ENCODE results near the gene RSAD1. TPM values are rescaled to one million over a fixed set of nuclear protein-coding genes. Genes with fewer than 3 reads are reported as not detected.

The RSAD1 gene
- total RNA-seq, 4 donors from 2014 or later: 10.7 to 26.3 (median 21.3) TPM

DNA sequence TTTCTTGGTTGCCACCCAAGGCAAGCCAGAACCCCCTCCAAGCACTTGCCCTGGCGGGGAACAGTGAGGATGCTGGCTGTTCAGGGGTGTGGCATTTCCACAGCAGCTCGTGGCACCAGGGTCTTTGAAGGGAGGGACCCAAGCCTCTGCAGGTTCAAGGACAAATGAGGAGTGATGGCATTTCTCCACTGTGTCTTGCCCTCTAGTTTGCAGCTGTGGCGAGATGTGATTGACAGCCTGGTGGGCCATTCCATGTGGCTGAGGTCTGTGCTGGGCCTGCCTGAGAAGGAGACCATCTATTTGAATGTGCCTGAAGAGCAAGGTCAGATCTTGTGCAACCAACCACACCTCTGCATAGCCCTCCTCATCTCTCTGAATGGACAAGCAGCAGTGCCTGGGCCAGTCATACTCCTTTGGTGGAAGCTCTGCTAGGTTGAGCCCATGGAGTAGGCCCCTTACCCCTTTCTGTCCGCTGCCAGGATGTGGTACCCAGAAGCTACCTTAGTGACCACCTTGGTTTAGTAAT is 49.4 kb downstream of the RSAD1 start:
- Histone ChIP-seq H3K4me1 (peaks cover 0 to 12% (median 0%) of the 10 kb centered on the region in 3 donors), H3K36me3 (no peaks in the 10 kb centered on the region), H3K27me3 (peaks cover 52% of the 10 kb centered on the region), H3K9me3 (no peaks in the 10 kb centered on the region), H3K4me3 (no peak overlapping the region), H3K27ac (no peak overlapping the region)
- no peak for ATAC-seq
- TF ChIP-seq POLR2AphosphoS5 (IDR thresholded peaks at IDR 0.05): no peak
- no peak for TF ChIP-seq POLR2A (IDR thresholded peaks at IDR 0.05)
- TF ChIP-seq EP300 (IDR thresholded peaks at IDR 0.05): no peak
- no peak for TF ChIP-seq CTCF (IDR thresholded peaks at IDR 0.05)
- no CpG with 5 or more reads among the region's 4 CpGs for WGBS, 2 donors (ENCODE audit: low coverage in 1 of 2)

DNA sequence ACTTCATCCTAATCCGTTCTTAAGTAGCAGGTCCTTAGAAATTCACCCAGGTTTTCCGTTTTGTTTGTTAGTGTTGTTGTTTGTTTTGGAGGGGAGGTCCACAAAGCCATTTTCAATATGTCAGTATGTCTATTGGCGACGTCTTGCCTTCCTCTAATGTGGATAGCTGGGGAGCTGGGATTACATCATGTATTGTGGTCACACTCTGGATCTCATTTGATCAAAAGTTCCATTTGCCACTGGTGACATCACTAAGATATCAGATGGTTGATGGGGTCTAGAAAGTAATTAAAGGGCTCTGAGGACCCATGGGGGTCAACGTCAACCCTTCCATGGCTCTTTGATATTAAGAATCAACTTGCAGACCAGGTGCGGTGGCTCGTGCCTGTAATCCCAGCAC is 51.2 kb downstream of the RSAD1 start:
- H3K4me1 ChIP-seq: peaks cover 0 to 28% (median 9%) of the 10 kb centered on the region in 3 donors
- H3K27ac ChIP-seq: no peak overlapping the region
- no peaks in the 10 kb centered on the region for H3K9me3 ChIP-seq
- H3K36me3 ChIP-seq: no peaks in the 10 kb centered on the region
- ATAC-seq: no peak
- peaks cover 69% of the 10 kb centered on the region for H3K27me3 ChIP-seq
- WGBS, 2 donors (ENCODE audit: low coverage in 1 of 2): 80 to 85% methylated on average over 7 of the region's 7 CpGs
- TF ChIP-seq POLR2AphosphoS5 (IDR thresholded peaks at IDR 0.05): no peak
- TF ChIP-seq POLR2A (IDR thresholded peaks at IDR 0.05): no peak
- TF ChIP-seq EP300 (IDR thresholded peaks at IDR 0.05): no peak
- TF ChIP-seq CTCF (IDR thresholded peaks at IDR 0.05): no peak
- no peak overlapping the region for H3K4me3 ChIP-seq

- Histone ChIP-seq H3K4me1 (peaks cover 0 to 28% (median 9%) of the 10 kb centered on the region in 3 donors), H3K9me3 (no peaks in the 10 kb centered on the region), H3K27me3 (peaks cover 70% of the 10 kb centered on the region), H3K27ac (no peak overlapping the region), H3K36me3 (no peaks in the 10 kb centered on the region), H3K4me3 (no peak overlapping the region)
- ATAC-seq: no peak
- 44 to 64% methylated on average over 4 to 5 of the region's 6 CpGs for WGBS, 2 donors (ENCODE audit: low coverage in 1 of 2)
- TF ChIP-seq CTCF (IDR thresholded peaks at IDR 0.05) (no peak), POLR2A (IDR thresholded peaks at IDR 0.05) (no peak), EP300 (IDR thresholded peaks at IDR 0.05) (no peak), POLR2AphosphoS5 (IDR thresholded peaks at IDR 0.05) (no peak)
Observed at GRCh38 chr17:50531428-50532025, 52.9 kb downstream of the RSAD1 start.

DNA sequence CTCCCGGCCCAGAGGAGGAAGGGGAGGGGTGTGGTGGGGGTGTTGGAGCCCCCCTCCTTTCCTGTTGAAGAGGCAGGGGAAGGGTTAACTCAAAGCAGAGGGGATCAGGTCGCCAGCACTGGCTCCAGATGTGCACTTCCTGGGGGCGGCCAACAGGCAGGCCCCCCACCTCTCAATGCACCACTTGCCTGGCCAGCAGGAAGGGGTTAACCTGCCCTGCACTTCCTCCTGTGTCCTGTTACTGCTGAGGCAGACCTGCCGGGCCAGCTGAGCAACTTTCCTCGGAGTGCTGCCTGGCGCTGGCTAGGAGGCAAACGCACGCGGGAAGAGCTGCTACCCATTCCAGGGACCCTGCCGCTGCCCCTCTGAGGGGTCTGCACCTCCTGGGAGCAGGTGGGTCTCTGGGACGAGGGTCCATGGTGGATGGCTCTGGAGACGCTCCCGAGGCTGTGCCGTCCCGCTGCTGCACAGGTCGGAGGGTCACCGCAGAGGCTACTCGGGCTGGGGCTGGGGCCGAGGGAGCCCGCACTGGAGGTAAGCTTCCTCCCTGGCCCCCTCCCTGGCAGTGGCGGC is 53.9 kb downstream of the RSAD1 start, which contains the start of gene EPN3:
Gene EPN3, plus strand, starts transcription at position 284 of the 573 bp plus-strand sequence. CDS start 3,822 bp downstream, outside the sequence.
- 17% methylated on average over 2 of the region's 21 CpGs; no CpG with 5 or more reads in 1 of the 2 donors for WGBS, 2 donors (ENCODE audit: low coverage in 1 of 2)
- no peaks in the 10 kb centered on the region for H3K36me3 ChIP-seq
- no peak within 1 kb of the TSS for H3K27ac ChIP-seq
- TF ChIP-seq POLR2AphosphoS5 (IDR thresholded peaks at IDR 0.05) (no peak), EP300 (IDR thresholded peaks at IDR 0.05) (no peak)
- H3K27me3 ChIP-seq: peaks cover 70% of the 10 kb centered on the region
- H3K4me1 ChIP-seq: peaks cover 0 to 28% (median 9%) of the 10 kb centered on the region in 3 donors
- no peaks in the 10 kb centered on the region for H3K9me3 ChIP-seq
- no peak for ATAC-seq
- peak within 1 kb of the TSS in 1 of 2 donors; percentile 22 for H3K4me3 ChIP-seq

GRCh38 chr17:50533185-50533584 is 54.5 kb downstream of the RSAD1 start:
- TF ChIP-seq POLR2AphosphoS5 (IDR thresholded peaks at IDR 0.05) (no peak), EP300 (IDR thresholded peaks at IDR 0.05) (no peak), POLR2A (IDR thresholded peaks at IDR 0.05) (no peak), CTCF (IDR thresholded peaks at IDR 0.05) (no peak)
- WGBS, 2 donors (ENCODE audit: low coverage in 1 of 2): 0 to 30% methylated on average over 1 to 3 of the region's 5 CpGs
- no peaks in the 10 kb centered on the region for H3K9me3 ChIP-seq
- ATAC-seq: no peak
- H3K27ac ChIP-seq: no peak overlapping the region
- no peaks in the 10 kb centered on the region for H3K36me3 ChIP-seq
- peaks cover 66% of the 10 kb centered on the region for H3K27me3 ChIP-seq
- H3K4me1 ChIP-seq: peaks cover 0 to 28% (median 9%) of the 10 kb centered on the region in 3 donors
- H3K4me3 ChIP-seq: no peak overlapping the region

Data from gastroesophageal sphincter (tissue), 4 donors.